ENCODE measurements around the gene SSNA1.

The SSNA1 gene, protein sequence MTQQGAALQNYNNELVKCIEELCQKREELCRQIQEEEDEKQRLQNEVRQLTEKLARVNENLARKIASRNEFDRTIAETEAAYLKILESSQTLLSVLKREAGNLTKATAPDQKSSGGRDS

DNA sequence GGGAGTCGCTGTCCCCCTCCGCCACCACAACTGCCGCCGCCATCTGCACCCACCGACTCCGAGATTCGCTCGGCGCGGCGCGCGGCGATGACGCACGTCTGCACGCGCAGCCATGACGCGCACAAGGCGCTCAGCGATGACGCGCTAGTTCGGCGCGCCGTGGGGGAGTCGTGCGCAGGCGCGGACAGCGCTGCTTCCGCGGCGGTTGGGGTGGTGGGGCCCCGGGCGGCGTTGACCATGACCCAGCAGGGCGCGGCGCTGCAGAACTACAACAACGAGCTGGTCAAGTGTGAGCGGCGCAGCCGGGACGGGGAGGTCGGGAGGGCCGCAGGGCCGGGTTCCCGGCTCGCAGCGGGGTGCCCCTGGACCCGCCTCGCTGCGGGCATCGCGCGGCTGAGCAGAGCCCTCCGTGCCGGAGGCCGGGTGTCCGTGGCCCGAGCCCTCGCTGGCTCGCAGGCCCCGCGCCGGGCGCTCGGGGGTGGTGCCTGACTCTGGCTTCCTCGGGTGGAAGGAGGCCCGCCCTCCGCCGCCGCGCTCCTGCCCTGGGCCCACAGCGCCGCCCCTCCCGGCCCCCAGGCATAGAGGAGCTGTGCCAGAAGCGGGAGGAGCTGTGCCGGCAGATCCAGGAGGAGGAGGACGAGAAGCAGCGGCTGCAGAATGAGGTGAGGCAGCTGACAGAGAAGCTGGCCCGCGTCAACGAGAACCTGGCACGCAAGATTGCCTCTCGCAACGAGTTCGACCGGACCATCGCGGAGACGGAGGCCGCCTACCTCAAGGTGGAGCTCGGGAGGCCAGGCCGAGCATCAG is at the start of gene SSNA1, which contains the start of gene ANAPC2:
Gene SSNA1 (plus strand): TSS at position 187 of the 807 bp plus-strand sequence. CDS start 51 bp downstream, at position 238.
Gene ANAPC2 (minus strand): TSS at position 71 of the 807 bp plus-strand sequence. CDS start 28 bp downstream, at position 43.
- peak; percentile 24 for DNase-seq

DNA sequence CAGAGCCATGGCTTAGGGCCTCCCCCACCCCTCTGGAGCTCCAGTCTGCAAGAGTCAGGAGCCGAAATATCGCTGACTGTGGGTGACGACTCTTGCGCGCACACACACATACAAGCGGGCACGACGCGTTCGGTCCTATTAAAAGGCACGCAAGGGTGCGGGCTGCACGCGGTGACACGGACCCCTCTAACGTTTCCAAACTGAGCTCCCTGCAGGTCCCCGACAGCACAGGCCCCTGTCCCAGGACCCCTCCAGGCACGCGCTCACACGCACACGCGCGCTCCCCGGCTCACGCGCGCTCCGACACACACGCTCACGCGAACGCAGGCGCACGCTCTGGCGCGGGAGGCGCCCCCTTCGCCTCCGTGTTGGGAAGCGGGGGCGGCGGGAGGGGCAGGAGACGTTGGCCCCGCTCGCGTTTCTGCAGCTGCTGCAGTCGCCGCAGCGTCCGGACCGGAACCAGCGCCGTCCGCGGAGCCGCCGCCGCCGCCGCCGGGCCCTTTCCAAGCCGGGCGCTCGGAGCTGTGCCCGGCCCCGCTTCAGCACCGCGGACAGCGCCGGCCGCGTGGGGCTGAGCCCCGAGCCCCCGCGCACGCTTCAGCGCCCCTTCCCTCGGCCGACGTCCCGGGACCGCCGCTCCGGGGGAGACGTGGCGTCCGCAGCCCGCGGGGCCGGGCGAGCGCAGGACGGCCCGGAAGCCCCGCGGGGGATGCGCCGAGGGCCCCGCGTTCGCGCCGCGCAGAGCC is 49.6 kb upstream of the SSNA1 start, which contains the start of gene GRIN1:
Gene GRIN1 (plus strand): TSS at position 433 of the 746 bp plus-strand sequence. CDS start 333 bp downstream, outside the sequence.
- no peak for DNase-seq

DNA sequence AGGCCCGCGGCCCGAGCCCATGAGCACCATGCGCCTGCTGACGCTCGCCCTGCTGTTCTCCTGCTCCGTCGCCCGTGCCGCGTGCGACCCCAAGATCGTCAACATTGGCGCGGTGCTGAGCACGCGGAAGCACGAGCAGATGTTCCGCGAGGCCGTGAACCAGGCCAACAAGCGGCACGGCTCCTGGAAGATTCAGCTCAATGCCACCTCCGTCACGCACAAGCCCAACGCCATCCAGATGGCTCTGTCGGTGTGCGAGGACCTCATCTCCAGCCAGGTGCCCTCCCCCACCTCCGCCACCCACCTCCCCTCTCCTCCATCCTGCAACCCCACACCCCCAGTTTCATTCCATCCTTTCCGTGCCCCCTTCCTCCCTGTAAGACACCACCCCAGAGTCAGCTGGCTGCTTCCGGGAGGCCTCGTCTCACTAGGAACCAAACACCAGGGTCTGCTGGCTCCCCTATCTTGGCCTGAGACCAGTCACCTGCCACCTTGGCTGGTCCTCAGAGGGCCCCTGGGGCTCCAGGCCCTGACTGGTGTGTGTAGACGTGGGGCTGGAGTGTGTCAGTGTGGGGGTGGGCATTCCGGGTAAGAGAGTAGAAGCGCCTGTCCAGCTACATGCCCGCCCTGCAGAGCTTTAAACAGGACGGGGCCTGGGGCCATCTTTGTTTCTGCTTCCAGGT is 48.9 kb upstream of the SSNA1 start:
- no peak for DNase-seq

DNA sequence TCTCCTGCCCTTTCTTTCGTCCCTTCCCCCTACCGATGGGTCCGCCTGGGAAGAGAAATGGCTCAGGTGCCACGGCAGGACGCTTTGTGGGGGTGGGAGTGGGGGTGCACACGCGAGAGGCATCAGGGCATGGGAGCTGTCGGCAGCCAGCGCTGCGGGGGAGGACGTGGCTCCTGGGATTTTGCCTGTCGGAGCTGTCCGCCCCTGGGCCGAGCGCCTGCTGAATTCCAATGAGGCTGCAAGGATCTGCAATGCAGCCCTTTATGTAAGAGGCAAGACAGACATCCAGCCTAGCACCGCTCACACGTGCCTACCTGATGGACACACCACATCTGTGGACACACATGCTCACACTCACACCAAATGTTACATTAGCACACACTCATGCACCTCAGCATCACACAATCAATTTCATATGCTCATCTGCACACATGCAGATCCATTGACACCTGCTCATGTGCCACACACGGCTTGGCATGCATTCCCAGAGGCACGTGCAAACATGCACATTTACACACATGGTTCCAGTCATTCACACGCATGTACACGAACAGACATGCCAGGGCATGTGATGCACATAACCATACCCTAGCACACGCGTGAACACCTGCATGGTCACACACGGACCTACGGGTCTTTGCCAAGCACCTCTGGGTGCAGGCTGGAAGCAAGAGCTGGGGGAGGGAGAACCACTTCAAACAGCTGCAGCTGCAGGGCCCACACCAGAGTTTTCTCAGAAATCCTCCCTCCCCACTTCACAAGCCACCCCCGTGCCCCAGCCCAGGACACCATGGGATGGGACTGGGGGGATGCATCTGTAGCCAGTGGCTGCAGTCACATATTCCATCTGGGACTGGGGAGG is 48.1 kb upstream of the SSNA1 start:
- DNase-seq = no peak

DNA sequence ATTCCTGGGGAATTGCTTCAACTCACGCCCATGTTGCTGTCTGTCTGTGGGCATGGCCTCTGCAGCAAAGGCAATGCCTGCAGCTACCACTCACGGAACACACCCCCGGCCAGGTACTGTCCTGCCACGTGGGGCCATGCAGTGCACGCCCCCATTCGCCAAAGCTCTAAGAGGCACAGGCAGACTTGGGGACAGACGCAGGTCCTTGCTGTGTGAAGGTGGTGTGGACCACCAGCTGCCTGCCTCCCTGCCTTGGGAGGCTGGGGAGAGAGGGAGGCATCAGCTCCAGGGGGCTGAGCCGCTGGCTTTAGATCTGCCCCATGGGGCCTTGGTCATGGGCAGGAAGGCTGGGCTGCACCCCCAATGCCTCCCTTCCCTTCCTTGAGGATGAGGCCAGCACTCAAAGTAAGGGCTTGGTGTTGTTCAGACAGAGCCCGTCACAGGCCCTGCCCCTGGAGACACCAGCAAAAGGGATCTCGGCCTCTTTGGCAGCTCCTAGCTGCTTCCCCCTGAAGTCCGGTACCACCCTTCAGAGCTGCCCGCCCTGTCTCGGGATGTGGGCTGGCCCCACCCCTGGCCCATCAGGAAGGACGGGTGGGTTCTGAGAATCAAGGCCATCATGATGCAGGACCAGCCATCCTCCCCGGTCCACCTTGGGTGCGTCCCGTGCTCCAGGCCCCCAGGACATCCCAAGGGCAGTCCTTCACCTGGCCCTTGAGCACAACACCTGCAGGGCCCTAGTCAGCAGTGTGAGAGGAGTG is 47.2 kb upstream of the SSNA1 start:
- no peak for DNase-seq

DNA sequence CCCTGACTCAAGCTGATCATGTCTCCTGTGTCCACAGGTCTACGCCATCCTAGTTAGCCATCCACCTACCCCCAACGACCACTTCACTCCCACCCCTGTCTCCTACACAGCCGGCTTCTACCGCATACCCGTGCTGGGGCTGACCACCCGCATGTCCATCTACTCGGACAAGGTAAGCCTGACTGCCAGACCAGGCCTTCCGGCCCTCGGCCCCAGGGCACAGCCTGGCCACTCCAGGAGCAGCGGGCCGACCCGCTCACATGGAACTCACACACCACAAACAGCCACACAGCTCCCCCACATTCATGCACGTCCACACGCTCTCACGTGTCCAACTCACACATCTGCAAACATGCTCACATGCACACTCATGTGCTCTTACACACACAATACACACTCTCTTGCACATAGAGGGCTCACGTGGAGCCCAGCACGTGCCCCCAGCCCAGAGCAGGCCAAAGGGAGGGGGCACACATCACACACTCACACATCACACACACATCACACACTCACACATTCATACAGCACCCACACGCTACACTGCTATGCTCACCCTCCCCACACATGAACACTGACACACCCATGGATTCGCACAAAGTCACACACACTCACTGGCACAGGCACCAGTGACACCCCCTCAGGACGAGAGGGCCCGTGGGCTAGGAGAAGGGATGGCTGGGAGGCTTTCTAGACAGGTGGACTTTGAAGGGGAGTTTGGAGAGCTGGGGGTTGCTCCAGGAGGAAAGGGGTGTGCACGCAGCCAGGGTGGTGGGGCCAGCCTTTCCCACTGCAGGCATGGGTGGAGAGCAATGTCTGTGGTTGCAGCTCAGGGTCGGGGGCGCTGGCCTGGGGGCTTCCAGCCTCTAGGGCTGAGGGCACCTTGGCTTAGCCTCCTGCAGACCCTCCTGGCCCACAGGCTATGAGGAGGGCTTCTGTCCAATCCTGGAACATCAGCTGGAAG is 46.2 kb upstream of the SSNA1 start:
- DNase-seq = no peak

DNA sequence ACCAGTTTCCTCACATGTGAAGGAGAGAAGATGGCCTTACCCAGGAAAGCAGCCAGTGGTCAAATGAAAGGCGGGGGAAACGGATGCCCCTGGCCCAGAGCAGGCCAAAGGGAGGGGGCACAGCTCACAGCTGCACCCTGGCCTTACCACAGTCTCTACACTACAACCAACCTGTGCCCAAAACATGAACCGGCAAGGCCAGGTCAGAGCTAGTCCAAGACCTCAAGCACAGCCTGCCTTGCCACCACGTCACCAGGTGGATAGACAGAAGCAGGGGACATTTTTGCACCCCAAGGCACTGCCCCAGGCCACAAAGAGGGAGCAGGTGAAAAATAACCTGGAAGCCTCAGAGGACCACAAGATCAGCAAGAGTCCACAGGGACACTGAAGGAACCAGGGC is 45.0 kb upstream of the SSNA1 start:
- no peak for DNase-seq

DNA sequence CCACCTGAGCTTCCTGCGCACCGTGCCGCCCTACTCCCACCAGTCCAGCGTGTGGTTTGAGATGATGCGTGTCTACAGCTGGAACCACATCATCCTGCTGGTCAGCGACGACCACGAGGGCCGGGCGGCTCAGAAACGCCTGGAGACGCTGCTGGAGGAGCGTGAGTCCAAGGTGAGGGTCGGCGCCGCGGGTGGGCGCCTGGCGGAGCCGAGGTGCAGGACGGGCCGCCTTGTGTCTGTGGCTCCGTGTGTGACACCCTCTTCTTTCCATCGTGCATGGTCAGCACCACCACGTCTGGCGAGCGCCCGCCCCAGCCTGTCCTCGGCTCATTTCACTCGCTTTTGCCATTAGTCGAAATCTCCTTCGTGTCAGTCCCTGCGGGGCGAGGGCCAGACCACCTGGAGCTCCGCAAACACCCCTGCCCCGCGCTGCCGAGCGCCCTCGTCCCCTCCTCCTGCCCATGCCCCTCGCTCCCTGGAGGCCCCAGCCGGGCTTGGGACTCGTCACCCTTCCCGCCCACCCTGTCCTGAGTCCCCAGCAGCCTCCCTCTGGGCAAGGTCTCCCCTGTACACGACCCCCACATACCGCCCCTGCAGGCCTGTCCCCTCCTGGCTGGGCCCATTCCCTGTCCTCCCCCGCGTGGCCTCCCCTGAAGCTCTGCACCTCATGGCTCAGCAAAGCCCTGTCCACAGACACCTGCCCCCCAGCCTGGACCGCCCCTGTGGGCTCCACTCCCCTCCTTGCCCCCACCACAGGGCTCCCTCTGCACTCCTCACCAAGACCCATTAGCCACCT is 42.5 kb upstream of the SSNA1 start:
- no peak for DNase-seq

DNA sequence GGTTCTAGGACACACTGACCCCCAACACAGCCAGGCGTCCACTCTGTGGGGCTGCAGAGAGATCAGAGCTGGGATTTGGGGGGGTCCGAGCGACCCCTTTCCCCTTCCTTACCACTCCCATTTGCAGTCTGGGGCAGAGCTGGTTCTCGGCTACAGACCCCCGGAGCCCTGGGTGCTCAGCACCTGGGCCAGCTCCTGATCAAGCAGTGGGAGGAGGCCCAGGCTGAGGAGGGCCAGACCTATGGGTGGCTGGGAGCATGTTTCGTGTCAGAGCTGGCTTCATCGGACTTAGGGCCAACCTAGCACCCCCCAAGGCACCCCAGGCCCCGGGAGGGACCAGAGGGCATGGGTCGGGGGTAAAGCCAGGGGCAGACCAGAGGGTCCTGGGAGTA is 42.0 kb upstream of the SSNA1 start:
- DNase-seq = no peak

DNA sequence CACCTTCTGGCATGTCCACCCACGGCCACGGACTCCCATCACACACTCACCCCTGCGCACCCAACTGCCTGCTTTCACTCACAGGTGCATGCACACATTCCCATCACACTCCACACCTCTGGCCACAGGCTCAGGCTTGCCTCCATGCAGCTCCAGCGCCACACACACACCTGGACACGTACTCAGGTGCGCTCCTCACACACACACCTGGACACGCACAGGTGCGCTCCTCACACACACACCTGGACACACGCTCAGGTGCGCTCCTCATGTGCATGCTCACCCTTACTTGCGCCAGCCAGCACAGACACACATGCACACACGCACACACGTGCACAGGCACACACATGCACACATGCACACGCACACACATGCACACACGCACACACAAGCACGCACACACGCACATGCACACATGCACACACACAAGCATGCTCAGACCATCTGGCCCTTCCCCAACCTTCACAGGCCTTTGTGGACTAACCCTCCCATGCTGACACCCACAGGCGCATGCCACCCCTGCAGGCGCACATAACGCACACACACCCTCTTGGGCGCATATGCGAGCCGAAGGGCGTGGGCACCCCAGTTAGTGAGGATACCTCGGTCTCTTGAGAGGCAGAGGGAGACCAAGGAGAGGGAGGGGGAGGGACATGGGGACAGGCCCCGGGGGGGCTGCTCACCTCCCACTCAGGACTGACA is 41.2 kb upstream of the SSNA1 start:
- no peak for DNase-seq

DNA sequence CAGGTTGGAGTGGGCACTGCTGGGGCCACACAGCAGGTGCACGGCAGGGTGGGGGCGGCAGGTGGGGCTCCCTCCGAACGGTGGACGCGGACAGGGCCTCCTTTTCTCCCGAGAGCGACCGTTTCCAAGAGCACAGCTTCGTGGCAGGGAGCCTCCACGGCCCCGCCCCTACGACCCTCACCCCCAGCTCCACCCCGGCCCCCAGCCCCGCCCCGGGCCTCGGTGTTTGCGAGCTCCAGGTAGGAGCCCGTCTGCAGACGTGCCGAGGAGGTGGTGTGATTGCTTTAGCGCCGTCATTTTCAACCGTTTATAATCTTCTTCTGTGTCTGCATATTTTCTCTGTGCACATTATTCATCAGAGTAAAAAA is 40.7 kb upstream of the SSNA1 start:
- DNase-seq = no peak

DNA sequence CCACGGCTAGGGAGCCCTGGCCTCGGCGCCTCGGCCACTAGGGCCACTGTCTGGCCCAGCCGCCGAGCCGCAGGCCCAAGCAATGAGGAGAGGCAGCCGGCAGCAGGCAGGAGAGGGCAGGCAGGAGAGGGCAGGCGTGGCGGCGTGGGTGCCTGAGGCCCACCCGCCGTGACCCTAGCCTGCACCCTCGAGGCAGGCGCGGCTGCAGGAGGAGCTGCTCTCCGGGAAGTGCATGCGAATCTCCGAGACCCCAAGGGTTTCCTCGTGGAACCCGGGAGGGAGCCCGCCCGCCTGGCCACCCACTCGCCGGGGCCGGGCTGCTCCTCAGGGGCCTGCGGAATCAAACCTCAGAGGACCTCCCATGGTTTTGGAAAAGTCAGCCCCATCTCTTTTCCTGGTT is 40.2 kb upstream of the SSNA1 start:
- no peak for DNase-seq

DNA sequence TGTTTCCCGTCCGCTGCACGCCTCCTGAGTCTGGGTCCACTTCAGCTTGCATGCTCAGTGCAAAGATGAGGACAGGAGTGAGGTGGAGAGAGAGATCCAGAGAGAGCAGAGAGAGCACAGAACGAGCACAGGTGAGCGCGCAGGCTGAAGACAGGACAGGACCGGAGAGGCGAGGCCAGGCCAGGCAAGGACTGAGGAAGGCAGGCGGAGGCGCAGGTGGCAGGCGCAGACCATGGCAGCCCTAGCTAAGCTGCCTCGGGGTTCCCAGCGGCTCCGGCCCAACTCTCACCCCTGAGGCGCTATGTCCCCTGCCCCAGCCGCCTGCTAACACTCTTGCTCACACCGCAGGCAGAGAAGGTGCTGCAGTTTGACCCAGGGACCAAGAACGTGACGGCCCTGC is 39.8 kb upstream of the SSNA1 start:
- no peak for DNase-seq

DNA sequence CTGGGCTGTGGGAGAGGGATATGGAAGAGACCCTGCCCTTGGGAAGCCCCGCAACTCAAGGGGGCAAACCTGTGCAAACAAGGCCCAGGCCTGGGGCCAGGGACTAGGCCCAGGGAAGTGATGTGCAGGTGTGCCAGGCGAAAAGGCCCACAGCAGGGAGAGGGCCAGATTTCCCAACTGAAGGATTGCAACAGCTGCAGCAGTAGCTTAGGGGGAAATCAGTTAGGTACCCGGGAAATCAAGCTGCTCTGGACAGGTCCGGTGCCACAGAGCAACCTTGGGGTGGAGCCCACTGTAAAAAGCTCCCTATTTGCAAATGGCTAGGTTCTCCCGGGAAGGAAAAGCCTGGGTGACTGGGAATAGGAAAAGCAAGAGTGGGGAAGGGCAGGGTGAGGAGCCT is 39.1 kb upstream of the SSNA1 start:
- no peak for DNase-seq

DNA sequence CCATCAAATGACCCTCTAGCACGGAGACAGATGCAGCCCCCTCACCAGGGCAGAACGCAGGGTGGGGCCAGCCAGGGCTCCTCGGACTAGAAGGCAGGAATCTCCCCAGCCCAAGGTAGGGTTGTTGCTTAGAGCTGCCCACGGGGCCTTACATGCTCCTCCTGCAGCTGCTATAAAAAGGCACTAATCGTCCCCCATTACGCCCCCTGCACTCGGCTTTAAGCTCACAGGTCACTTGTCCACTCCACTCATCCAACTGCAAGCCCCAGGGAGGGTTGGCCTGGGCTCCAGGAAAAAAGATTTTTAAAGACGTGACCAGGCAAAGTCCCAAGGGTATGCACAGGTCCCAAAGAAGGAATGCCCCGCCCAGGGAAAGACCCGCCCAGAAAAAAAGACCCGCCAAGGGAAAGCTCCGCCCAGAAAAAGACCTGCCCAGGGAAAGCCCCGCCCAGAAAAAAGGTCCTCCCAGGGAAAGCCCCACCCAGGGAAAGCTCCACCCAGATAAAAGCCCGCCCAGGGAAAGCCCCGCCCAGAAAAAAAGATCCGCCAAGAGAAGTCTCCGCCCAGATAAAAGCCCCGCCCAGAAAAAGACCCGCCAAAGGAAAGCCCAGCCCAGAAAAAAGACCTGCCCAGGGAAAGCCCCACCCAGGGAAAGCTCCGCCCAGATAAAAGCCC is 38.4 kb upstream of the SSNA1 start:
- no peak for DNase-seq

DNA sequence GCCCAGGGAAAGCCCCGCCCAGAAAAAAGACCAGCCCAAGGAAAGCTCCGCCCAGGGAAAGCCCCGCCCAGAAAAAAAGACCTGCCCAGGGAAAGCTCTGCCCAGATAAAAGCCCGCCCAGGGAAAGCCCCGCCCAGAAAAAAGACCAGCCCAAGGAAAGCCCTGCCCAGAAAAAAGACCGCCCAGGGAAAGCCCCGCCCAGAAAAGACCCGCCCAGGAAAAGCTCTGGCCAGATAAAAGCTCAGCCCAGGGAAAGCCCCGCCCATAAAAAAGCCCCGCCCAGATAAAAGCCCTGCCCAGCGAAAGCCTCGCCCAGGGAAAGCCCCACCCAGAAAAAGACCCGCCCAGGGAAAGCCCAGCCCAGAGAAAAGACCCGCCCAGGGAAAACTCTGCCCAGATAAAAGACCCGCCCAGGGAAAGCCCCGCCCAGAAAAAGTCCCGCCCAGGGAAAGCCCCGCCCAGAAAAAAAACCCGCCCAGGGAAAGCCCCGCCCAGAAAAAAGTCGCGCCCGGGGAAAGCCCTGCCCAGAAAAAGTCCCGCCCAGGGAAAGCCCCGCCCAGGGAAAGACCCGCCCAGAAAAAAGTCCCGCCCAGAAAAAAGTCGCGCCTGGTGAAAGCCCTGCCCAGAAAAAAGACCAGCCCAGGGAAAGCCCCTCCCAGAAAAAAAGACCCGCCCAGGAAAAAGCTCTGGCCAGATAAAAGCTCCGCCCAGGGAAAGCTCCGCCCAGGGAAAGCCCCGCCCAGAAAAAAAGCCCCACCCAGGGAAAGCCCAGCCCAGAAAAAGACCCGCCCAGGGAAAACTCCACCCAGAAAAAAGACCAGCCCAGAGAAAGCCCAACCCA is 37.6 kb upstream of the SSNA1 start:
- no peak for DNase-seq

DNA sequence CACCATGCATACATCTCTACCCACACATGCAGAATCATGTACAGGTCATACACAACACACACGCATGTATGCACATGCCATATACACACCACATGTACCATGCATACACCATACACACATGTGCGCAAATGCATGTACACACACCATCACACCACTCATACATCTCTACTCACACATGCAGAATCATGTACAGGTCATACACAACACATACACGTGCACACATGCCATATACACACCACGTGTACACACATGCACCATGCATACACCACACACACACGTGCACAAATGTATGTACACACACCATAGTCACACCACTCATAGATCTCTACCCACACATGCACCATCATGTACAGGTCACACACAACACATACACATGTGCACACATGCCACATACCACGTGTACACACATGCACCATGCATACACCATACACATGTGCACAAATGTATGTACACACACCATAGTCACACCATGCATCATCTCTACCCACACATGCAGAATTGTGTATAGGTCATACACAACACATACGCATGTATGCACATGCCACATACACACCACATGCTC is 35.6 kb upstream of the SSNA1 start:
- DNase-seq = no peak
